Activated T-helper 1 cell treated with anti-CD3 and anti-CD28 coated beads, Interleukin-2, amount 50 U/mL, for 16 hours (primary cell): ENCODE results near the gene FOXB2.

Experiments
- DNase-seq, 2 donors: peaks; one replicate each; pipeline ENCODE4 v3.0.0-alpha.2; 2020; ENCODE audit warnings: low read depth in 1 of 2, low spot score in 1 of 2

FOXB2 gene

GRCh38 chr9:77063645-77064285 is 44.3 kb downstream of the FOXB2 start:
- no peak for DNase-seq

DNA sequence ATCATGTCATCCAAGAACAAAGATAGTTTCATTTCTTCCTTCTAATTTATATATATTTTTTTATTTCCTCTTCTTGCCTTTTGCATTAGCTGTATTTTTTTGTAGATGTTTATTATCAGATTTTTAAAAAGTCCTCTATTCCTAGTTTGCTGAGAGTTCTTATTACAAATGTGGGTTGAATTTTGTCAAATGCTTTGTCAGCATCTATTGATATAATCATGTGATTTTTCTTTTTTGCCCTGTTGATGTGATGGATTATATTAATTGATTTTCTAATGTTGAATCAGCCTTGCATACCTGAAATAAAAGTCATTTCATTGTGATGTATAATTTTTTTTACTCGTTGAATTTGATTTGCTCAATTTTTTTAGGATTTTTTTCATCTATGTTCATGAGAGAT is 46.9 kb downstream of the FOXB2 start:
- DNase-seq, result no peak
